Measurements from ENCODE around the gene TMEM266. TPM values are rescaled to one million over a fixed set of nuclear protein-coding genes. Genes with fewer than 3 reads are reported as not detected.

The TMEM266 gene
- total RNA-seq, 4 donors from 2014 or later = 0.75 to 5.4 TPM; not detected in 2

GRCh38 chr15:76134537-76134936 is 74.8 kb downstream of the TMEM266 start:
- TF ChIP-seq, protein P1, sequence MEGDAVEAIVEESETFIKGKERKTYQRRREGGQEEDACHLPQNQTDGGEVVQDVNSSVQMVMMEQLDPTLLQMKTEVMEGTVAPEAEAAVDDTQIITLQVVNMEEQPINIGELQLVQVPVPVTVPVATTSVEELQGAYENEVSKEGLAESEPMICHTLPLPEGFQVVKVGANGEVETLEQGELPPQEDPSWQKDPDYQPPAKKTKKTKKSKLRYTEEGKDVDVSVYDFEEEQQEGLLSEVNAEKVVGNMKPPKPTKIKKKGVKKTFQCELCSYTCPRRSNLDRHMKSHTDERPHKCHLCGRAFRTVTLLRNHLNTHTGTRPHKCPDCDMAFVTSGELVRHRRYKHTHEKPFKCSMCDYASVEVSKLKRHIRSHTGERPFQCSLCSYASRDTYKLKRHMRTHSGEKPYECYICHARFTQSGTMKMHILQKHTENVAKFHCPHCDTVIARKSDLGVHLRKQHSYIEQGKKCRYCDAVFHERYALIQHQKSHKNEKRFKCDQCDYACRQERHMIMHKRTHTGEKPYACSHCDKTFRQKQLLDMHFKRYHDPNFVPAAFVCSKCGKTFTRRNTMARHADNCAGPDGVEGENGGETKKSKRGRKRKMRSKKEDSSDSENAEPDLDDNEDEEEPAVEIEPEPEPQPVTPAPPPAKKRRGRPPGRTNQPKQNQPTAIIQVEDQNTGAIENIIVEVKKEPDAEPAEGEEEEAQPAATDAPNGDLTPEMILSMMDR (IDR thresholded peaks at IDR 0.05; ENCODE audit: low read depth) = no peak

- TF ChIP-seq, protein P1 (IDR thresholded peaks at IDR 0.05; ENCODE audit: low read depth) = no peak
These were observed 75.7 kb downstream of the TMEM266 start for GRCh38 chr15:76135516-76135915.

DNA sequence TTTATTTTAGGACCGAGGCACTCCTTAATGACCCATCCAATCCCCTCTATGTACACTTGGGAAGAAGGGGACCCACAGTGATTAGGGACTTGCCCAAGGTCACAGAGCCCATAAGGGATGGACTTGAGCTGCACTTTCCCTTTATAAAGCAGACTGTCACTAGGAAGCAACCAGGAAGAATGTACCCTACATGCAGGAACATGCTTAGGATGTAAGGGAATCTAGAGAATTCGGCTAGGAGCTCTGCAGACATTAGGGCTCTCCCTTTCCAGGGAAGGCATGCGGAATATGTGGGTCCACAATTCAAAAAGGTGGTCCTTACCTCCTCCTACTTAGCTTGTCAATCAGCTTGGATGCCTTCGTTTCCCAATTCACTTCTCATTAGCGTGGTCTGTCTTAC is 78.7 kb downstream of the TMEM266 start:
- TF ChIP-seq, protein P1 (IDR thresholded peaks at IDR 0.05; ENCODE audit: low read depth) = no peak

- TF ChIP-seq, protein P1 (IDR thresholded peaks at IDR 0.05; ENCODE audit: low read depth) = no peak
These were observed 79.7 kb downstream of the TMEM266 start for GRCh38 chr15:76139368-76140073.

DNA sequence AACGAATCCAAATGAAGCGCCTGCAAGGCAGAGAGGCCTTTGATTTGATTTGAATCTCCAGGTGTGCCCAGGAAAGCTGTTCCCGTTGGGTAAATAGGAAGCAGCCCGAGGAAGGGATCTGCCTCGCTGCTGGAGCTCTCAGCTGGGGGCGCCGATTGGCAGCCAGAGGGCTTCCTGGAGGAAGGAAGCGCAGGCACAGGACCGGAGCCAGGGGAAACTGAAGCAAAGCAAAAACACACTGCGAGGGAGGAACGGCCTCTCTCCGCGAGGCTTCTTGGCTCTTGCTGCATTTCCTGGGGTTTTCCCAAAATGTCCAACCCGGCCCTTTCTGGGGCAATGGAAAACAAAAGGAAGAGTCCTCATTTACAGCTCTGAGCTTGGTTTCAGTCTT is 80.3 kb downstream of the TMEM266 start:
- TF ChIP-seq, protein P1 (IDR thresholded peaks at IDR 0.05; ENCODE audit: low read depth) = no peak

- TF ChIP-seq, protein P1 (IDR thresholded peaks at IDR 0.05; ENCODE audit: low read depth) = no peak
These were observed 87.0 kb downstream of the TMEM266 start for GRCh38 chr15:76146812-76147211.

DNA sequence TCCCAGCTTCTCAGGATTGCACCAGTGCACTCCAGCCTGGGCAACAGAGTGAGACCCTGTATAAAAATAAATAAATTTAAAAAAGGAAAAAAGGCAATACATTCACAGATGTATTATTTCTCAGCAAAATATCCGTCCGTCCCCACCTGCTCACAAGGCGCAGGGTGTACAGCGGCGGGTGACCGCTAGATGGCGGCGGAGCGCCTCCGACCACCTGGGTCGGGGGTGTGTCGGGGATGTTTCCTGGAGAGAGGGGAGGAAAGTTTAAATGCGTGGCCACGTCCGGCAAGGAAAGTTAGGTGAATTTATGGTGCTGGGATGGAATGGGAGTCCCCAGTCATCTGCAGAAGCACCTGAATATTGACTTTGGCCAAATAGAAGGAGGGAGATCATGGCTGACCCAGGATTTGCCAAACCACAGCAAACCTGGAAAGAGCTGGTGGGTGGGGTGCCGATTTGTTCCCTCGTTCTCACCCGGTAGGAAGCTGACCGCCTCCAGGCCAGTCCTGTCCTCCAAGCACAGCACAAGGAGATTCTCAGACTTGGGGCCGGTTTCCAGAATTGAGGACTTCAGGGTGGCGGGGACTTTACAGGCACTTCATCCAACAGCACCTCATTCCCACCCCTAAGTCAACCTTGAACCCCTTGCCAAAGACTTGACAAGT is 88.3 kb downstream of the TMEM266 start:
- TF ChIP-seq, protein P1 (IDR thresholded peaks at IDR 0.05; ENCODE audit: low read depth) = no peak

Measured in subcutaneous adipose tissue (tissue), 4 donors.